ENCODE data around the gene LRRC72.

LRRC72 gene

DNA sequence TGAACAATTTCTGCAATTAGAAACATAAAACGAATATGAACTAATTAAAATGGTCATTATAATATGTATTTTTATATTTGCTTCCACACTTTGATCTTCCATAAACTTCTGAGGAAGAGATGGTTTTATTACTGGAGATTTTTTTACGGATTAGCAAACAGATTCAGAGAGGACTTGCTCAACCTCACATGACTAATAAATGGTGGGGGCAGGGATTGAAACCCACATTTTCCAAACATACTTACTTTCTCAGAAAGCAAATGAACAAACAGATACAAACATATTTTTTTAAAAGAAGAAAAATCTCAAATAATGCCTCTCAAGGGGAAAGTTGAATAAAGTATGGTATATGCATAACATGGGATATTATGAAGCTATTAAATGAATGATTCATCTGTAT is 100.6 kb downstream of the LRRC72 start:
- DNase-seq (ENCODE audit: low spot score), result no peak

DNA sequence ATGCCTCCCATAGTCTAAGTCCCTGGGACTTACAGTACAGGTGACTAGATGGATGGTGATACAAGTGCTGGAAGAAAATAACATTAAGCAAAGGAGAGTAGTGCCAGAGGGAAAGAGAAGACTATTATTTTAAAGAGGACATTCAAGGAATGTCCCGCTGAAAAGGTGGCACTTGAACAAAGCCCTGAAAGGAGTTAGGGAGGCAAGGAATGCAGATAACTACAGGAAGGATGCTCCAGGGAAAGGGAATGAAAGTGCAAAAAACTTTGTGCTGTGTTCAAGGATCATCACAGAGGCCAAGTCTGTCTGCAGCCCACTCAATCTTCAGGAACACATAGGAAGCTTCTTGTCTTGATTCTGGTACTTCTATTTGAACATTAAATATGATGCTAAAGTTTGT is 104.0 kb downstream of the LRRC72 start:
- DNase-seq (ENCODE audit: low spot score), result no peak
